Mesenchymal stem cell (in vitro differentiated cells and primary cell): ENCODE data around the gene CXCR6.

Source experiments
- DNase-seq: peaks from one replicate; pipeline ENCODE4 v3.0.0-alpha.2; 2013
- H2AFZ ChIP-seq: one replicate; pipeline ENCODE4 v1.6.1; 2013; ENCODE audit warnings: low read depth, mild to moderate bottlenecking, control low read depth, inconsistent platforms, low read length, moderate library complexity
- H2AK5ac ChIP-seq: 2 replicates; pipeline ENCODE4 v1.6.1; 2013; ENCODE audit warnings: low read length, moderate library complexity, mild to moderate bottlenecking, inconsistent platforms; ENCODE audit not compliant: severe bottlenecking
- H2BK120ac ChIP-seq: one replicate; pipeline ENCODE4 v1.6.1; 2013; ENCODE audit warnings: low read depth, mild to moderate bottlenecking, inconsistent platforms, low read length, moderate library complexity
- H2BK12ac ChIP-seq, 2 experiments: one replicate each; pipeline ENCODE4 v1.6.1; 2013; ENCODE audit warnings: inconsistent platforms in 2 of 2, low read length in 2 of 2, mild to moderate bottlenecking in 2 of 2, moderate library complexity in 2 of 2, control low read depth in 1 of 2
- H2BK15ac ChIP-seq: one replicate; pipeline ENCODE4 v1.6.1; 2013; ENCODE audit warnings: mild to moderate bottlenecking, low read depth, inconsistent platforms; ENCODE audit not compliant: poor library complexity, severe bottlenecking
- H2BK5ac ChIP-seq: 2 replicates; pipeline ENCODE4 v1.6.1; 2013; ENCODE audit warnings: low read depth, mild to moderate bottlenecking, low read length, control low read depth, inconsistent platforms; ENCODE audit not compliant: poor library complexity, severe bottlenecking
- H3K14ac ChIP-seq, 2 experiments: one replicate each; pipeline ENCODE4 v1.6.1; 2013; ENCODE audit warnings: inconsistent platforms in 2 of 2, low read length in 2 of 2, control low read depth in 1 of 2, mild to moderate bottlenecking in 1 of 2, moderate library complexity in 1 of 2
- H3K18ac ChIP-seq, 2 experiments: one replicate each; pipeline ENCODE4 v1.6.1; 2013; ENCODE audit warnings: inconsistent platforms in 2 of 2, low read length in 2 of 2, control low read depth in 1 of 2, low read depth in 1 of 2, mild to moderate bottlenecking in 1 of 2
- H3K23ac ChIP-seq, 2 experiments: one replicate each; pipeline ENCODE4 v1.6.1; 2013; ENCODE audit warnings: inconsistent platforms in 2 of 2, low read length in 2 of 2, mild to moderate bottlenecking in 2 of 2, moderate library complexity in 2 of 2, control low read depth in 1 of 2
- H3K27ac ChIP-seq: 2 replicates; pipeline ENCODE4 v1.5.1; 2013; ENCODE audit warnings: mild to moderate bottlenecking, moderate library complexity, low read length, control low read depth, inconsistent platforms; ENCODE audit not compliant: poor library complexity, severe bottlenecking
- H3K27me3 ChIP-seq, 2 experiments: 2 replicates each; pipeline versions ENCODE4 v1.6.1 to v1.7.0; 2013; ENCODE audit warnings: low read length in 2 of 2, mild to moderate bottlenecking in 2 of 2, moderate library complexity in 2 of 2, control low read depth in 1 of 2, inconsistent platforms in 1 of 2; ENCODE audit not compliant: control insufficient read depth in 1 of 2, insufficient read depth in 1 of 2
- H3K36me3 ChIP-seq, 2 experiments: 2 replicates each; pipeline versions ENCODE4 v1.6.1 to v1.7.0; 2013; ENCODE audit warnings: low read length in 2 of 2, control low read depth in 1 of 2, inconsistent platforms in 1 of 2, low read depth in 1 of 2, mild to moderate bottlenecking in 1 of 2; ENCODE audit not compliant: insufficient read depth in 2 of 2, control insufficient read depth in 1 of 2
- H3K4ac ChIP-seq, 2 experiments: one replicate each; pipeline ENCODE4 v1.6.1; 2013; ENCODE audit warnings: inconsistent platforms in 2 of 2, low read length in 2 of 2, mild to moderate bottlenecking in 2 of 2, moderate library complexity in 2 of 2, control low read depth in 1 of 2, low read depth in 1 of 2
- H3K4me1 ChIP-seq: 2 replicates; pipeline ENCODE4 v1.6.1; 2013; ENCODE audit warnings: low read depth, low read length, control low read depth; ENCODE audit not compliant: control insufficient read depth, insufficient read depth
- H3K4me2 ChIP-seq: 2 replicates; pipeline ENCODE4 v1.6.1; 2013; ENCODE audit warnings: low read length, mild to moderate bottlenecking, inconsistent platforms; ENCODE audit not compliant: poor library complexity, severe bottlenecking
- H3K4me3 ChIP-seq, 2 experiments: 2 replicates each; pipeline versions ENCODE4 v1.5.1 to v1.7.0; 2013; ENCODE audit warnings: low read length in 2 of 2, mild to moderate bottlenecking in 2 of 2, control low read depth in 1 of 2, low read depth in 1 of 2; ENCODE audit not compliant: insufficient read depth in 1 of 2
- H3K79me1 ChIP-seq: replicated peaks from 2 replicates; pipeline ENCODE4 v1.6.1; 2013; ENCODE audit warnings: mild to moderate bottlenecking, control low read depth, low read length, inconsistent platforms; ENCODE audit not compliant: poor library complexity, severe bottlenecking
- H3K9ac ChIP-seq: 2 replicates; pipeline ENCODE4 v1.7.0; 2013; ENCODE audit warnings: mild to moderate bottlenecking, low read length, moderate library complexity
- H3K9me3 ChIP-seq: 2 replicates; pipeline ENCODE4 v1.7.0; 2013; ENCODE audit warnings: mild to moderate bottlenecking, low read length; ENCODE audit not compliant: control insufficient read depth
- H4K8ac ChIP-seq: one replicate; pipeline ENCODE4 v1.6.1; 2013; ENCODE audit warnings: inconsistent platforms, mild to moderate bottlenecking, low read length, moderate library complexity
- H4K91ac ChIP-seq: one replicate; pipeline ENCODE4 v1.6.1; 2013; ENCODE audit warnings: mild to moderate bottlenecking, low read length, inconsistent platforms
- WGBS: methylation state at CpG from one replicate; pipeline ENCODE4 v1.1.7; 2013; ENCODE audit warnings: mixed read lengths; 5-methylcytosine and 5-hydroxymethylcytosine counted together

CXCR6 gene

DNA sequence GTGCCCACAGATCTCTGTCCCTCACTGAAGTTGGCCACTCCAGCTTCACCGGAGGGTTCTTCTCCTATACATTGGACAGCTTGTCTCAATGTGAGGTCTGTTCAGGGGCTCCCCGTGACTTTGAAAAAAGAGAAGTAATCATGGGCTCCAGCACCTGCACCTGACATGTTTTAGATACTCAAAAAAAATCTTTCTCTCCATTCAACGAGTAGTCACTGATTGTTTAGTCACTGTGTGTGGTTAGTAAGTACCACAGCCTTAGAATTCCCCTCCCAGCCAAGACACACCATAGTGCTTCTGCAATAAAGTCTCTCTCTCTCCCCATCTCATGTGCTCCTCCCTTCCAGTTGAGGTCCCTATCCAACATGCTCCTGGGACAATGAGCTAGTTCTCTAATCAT, 38.3 kb upstream of the CXCR6 start:
- H3K9ac ChIP-seq = no peak overlapping the region
- 89% methylated on average over 2 of the region's 3 CpGs for WGBS

DNA sequence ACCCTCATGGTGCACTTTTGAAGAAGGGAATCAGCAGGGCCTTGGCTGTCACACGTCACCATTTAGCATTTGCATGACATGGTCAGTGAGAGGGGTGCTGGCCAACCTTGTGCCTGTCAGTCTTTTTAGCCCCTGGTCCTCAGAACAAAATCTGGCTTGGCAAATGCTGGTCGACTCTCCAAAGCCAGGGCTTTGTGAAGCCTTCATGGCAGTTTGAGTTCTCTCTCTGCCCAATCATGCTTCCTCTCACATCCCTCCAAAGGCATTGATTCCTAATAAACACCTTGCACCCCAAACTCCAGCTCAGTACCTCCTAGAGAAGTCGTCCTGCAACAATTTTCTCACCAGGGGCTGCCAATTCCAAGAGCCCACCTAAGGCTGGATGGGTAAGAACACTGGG, 37.5 kb upstream of the CXCR6 start:
- DNase-seq = no peak
- Histone ChIP-seq H2BK15ac (no peak overlapping the region), H3K4me3 (no peak overlapping the region), H3K18ac (no peak overlapping the region), H3K23ac (no peak overlapping the region), H2BK120ac (no peak overlapping the region), H3K79me1 (no peaks in the 10 kb centered on the region), H2BK5ac (no peak overlapping the region), H2BK12ac (no peak overlapping the region), H3K27me3 (peaks cover 0 to 6% of the 10 kb centered on the region in 2 experiments), H3K9me3 (no peaks in the 10 kb centered on the region), H3K36me3 (no peaks in the 10 kb centered on the region), H3K27ac (no peak overlapping the region), H2AK5ac (no peak overlapping the region), H2AFZ (no peak overlapping the region), H3K4me2 (no peak overlapping the region), H3K9ac (no peak overlapping the region), H3K4ac (no peak overlapping the region), H3K4me1 (no peaks in the 10 kb centered on the region), H4K91ac (no peak overlapping the region), H3K14ac (no peak overlapping the region), H4K8ac (no peak overlapping the region)
- 58% methylated on average over 3 of the region's 3 CpGs for WGBS

More for the DNA sequence above, 38.3 kb upstream of the CXCR6 start:
- H3K36me3 ChIP-seq = no peaks in the 10 kb centered on the region
- no peak for DNase-seq
- no peak overlapping the region for H3K14ac ChIP-seq
- H2AK5ac ChIP-seq = no peak overlapping the region
- no peak overlapping the region for H3K18ac ChIP-seq
- no peak overlapping the region for H3K23ac ChIP-seq
- no peaks in the 10 kb centered on the region for H3K79me1 ChIP-seq
- H3K4ac ChIP-seq = no peak overlapping the region
- H2BK120ac ChIP-seq = no peak overlapping the region
- H3K4me3 ChIP-seq = no peak overlapping the region
- no peak overlapping the region for H2AFZ ChIP-seq
- H3K27me3 ChIP-seq = peaks cover 3 to 6% of the 10 kb centered on the region in 2 experiments
- H4K91ac ChIP-seq = no peak overlapping the region
- H3K4me1 ChIP-seq = no peaks in the 10 kb centered on the region
- H3K4me2 ChIP-seq = no peak overlapping the region
- no peak overlapping the region for H2BK12ac ChIP-seq
- no peak overlapping the region for H2BK5ac ChIP-seq
- H2BK15ac ChIP-seq = no peak overlapping the region
- H4K8ac ChIP-seq = no peak overlapping the region
- no peak overlapping the region for H3K27ac ChIP-seq
- H3K9me3 ChIP-seq = no peaks in the 10 kb centered on the region

DNA sequence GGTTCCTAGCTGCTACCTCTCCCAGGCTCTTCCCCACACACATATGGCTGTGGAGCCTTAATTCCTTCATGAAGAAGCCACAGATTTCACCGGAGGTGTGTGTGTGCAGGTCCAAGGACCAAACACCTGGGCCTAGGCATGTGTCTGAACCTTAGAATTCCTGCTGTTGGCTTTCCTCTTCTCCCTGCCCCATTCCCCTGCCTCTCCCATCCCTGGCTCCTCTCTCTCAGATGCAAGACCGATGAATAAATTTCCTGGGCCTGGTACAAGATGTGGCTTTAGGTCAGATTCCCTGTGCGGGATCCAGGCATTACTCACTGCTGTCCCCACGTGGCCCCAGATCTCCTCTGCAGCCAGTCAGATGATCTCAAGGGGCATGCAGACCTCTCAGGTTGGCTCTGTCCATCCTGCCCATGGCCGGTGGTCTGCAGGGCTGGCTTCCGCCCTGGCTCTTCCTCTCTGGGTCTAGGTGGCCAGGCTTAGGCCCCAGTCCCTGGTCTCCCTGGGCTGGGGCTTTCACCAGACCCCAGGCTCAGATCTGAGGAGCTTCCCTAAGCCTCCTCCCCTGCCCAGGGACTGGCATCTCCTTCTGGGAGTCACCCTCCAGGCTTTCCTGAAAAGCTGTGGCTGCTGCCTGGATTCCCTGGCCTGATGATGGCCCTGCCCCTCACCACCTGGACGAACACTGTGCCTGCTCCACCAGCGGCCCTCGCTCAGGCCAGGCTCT, 36.4 kb upstream of the CXCR6 start:
- Histone ChIP-seq H3K36me3 (peaks cover 0 to 1% of the 10 kb centered on the region in 2 experiments), H4K91ac (no peak overlapping the region), H4K8ac (no peak overlapping the region), H2AK5ac (no peak overlapping the region), H3K4me2 (no peak overlapping the region), H2BK15ac (no peak overlapping the region), H2AFZ (no peak overlapping the region), H3K4me1 (no peaks in the 10 kb centered on the region), H3K14ac (no peak overlapping the region), H3K9ac (peak overlapping the region; percentile 36), H2BK120ac (no peak overlapping the region), H3K79me1 (no peaks in the 10 kb centered on the region), H3K4ac (no peak overlapping the region), H2BK12ac (no peak overlapping the region), H3K23ac (no peak overlapping the region), H3K4me3 (no peak overlapping the region), H3K18ac (no peak overlapping the region), H3K27me3 (peaks cover 0 to 1% of the 10 kb centered on the region in 2 experiments), H3K27ac (no peak overlapping the region), H3K9me3 (no peaks in the 10 kb centered on the region), H2BK5ac (no peak overlapping the region)
- WGBS = 67% methylated on average over 9 of the region's 9 CpGs
- DNase-seq = peak; percentile 61

DNA sequence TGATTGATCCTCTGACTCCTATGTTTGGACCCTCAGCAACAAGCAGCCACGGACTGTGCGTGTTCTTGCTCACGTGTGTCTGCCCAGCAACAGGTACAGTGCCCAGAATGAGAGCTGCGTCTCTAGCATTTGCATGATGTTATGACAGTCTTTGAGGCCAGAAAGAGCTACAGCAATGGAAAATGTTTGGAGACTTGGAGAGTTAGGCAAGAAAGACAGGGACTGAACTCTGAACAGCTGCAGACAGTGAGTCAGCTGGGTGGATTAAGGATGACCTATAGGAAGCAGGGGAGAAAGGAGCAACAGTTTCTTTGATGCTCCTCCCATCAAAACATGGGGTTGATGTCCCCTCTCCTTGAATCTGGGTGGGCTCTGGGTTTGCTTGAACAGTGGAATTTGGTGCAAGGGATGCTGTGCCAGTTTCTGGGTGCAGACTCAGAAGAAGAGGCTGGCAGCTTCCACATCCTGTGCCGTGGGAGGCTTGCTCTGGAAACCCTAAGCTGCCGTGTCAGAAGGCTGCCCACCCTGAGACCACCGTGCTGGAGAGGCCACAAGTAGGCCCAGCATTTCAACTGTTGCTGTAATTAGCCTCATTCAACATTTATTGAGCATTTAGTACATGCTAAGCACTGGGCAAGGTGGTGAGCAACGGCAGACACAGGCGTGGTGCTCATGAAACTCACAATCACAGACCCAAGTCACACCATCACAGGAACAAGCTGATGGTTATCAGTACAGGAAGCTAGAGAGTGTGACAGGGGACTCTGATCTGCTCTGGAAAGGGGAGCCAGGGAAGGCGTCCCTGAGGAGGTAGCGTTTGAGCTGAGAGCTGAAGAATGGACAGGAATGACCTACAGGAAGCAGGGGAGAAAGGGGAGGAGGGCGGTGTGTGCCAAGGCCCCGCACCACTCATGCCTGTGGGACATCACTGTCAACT, 35.2 kb upstream of the CXCR6 start:
- Histone ChIP-seq H3K14ac (no peak overlapping the region), H3K4ac (no peak overlapping the region), H3K18ac (no peak overlapping the region), H2BK5ac (no peak overlapping the region), H3K23ac (no peak overlapping the region), H2BK15ac (no peak overlapping the region), H3K9me3 (no peaks in the 10 kb centered on the region), H3K4me1 (no peaks in the 10 kb centered on the region), H4K8ac (peak overlapping the region; percentile 50), H3K36me3 (peaks cover 0 to 2% of the 10 kb centered on the region in 2 experiments), H3K4me3 (no peak overlapping the region), H3K79me1 (no peaks in the 10 kb centered on the region), H2AK5ac (no peak overlapping the region), H3K4me2 (no peak overlapping the region), H3K27me3 (no peaks in the 10 kb centered on the region), H2AFZ (no peak overlapping the region), H3K9ac (peak overlapping the region; percentile 36), H2BK12ac (no peak overlapping the region), H4K91ac (no peak overlapping the region), H3K27ac (no peak overlapping the region), H2BK120ac (no peak overlapping the region)
- peak; percentile 86 for DNase-seq
- WGBS = 73% methylated on average over 9 of the region's 13 CpGs
